Smooth muscle cell (in vitro differentiated cells): ENCODE results near the gene RNPS1. TPM values are rescaled to one million over a fixed set of nuclear protein-coding genes. Genes with fewer than 3 reads are reported as not detected.

ENCODE experiments used
- DNase-seq: peaks from one replicate; lab custom pipeline; 2025; ENCODE audit not compliant: unreplicated experiment; lab: John Stamatoyannopoulos, UW
- H2AFZ ChIP-seq: fragments of 200-600 bp; sonication (generic); 2 replicates; pipeline ENCODE4 v1.6.0; 2016; ENCODE audit warnings: antibody characterized with exemption, low read depth, mild to moderate bottlenecking
- H3F3A ChIP-seq: fragments of 200-600 bp; sonication (generic); 2 replicates; pipeline ENCODE4 v1.6.0; 2017; ENCODE audit warnings: antibody characterized with exemption, low read depth
- H3K27ac ChIP-seq: fragments of 200-600 bp; sonication (generic); 2 replicates; pipeline ENCODE4 v1.5.1; 2016; ENCODE audit warnings: low read depth, mild to moderate bottlenecking
- H3K27me3 ChIP-seq: fragments of 200-600 bp; sonication (generic); 2 replicates; pipeline ENCODE4 v1.6.1; 2016; ENCODE audit warnings: low read depth, mild to moderate bottlenecking
- H3K36me3 ChIP-seq: fragments of 200-600 bp; sonication (generic); 2 replicates; pipeline ENCODE4 v1.5.1; 2016; ENCODE audit warnings: low read depth
- H3K4me1 ChIP-seq: fragments of 200-600 bp; sonication (generic); 2 replicates; pipeline ENCODE4 v1.5.1; 2016; ENCODE audit warnings: low read depth
- H3K4me2 ChIP-seq: fragments of 200-600 bp; sonication (generic); 2 replicates; pipeline ENCODE4 v1.6.0; 2016; ENCODE audit warnings: mild to moderate bottlenecking
- H3K4me3 ChIP-seq: fragments of 200-600 bp; sonication (generic); 2 replicates; pipeline ENCODE4 v1.5.1; 2016; ENCODE audit warnings: mild to moderate bottlenecking
- H3K79me2 ChIP-seq: fragments of 200-600 bp; sonication (generic); 2 replicates; pipeline ENCODE4 v1.6.0; 2016; ENCODE audit warnings: low read depth, mild to moderate bottlenecking
- H3K9ac ChIP-seq: fragments of 200-600 bp; sonication (generic); 2 replicates; pipeline ENCODE4 v1.6.0; 2016; ENCODE audit warnings: low read depth
- H3K9me3 ChIP-seq: fragments of 200-600 bp; sonication (generic); replicated peaks from 2 replicates; pipeline ENCODE4 v1.5.1; 2016; ENCODE audit warnings: low read depth
- H4K20me1 ChIP-seq: fragments of 200-600 bp; sonication (generic); 2 replicates; pipeline ENCODE4 v1.6.0; 2016; ENCODE audit warnings: low read depth
- WGBS: methylation state at CpG from one replicate; pipeline ENCODE4 v1.1.7; 2016; ENCODE audit warnings: low lambda C conversion rate; 5-methylcytosine and 5-hydroxymethylcytosine counted together
- polyA plus RNA-seq: library from polyadenylated mRNA; unstranded; fragments of >200 nt; fragmentation: Nextera tagmentation; extraction: Ambion mirVana; gene quantifications from 2 replicates; pipeline ENCODE4 v1.2.1, GENCODE V29; 2016
- total RNA-seq: library from RNA; depleted of rRNA; stranded (reverse); fragments of >200 nt; gene quantifications from 2 replicates; pipeline ENCODE4 v1.2.3, GENCODE V29; 2014
- TF ChIP-seq, protein P1 (sequence below): fragments of 200-600 bp; sonication (generic); IDR thresholded peaks from 2 replicates; pipeline ENCODE4 v1.5.1; 2017; ENCODE audit warnings: borderline replicate concordance, mild to moderate bottlenecking, antibody characterized with exemption; ENCODE audit not compliant: insufficient read depth, poor library complexity, severe bottlenecking

RNPS1 gene
- total and polyA plus RNA-seq, 2 experiments from 2014 or later: 87.9 to 192 TPM

DNA sequence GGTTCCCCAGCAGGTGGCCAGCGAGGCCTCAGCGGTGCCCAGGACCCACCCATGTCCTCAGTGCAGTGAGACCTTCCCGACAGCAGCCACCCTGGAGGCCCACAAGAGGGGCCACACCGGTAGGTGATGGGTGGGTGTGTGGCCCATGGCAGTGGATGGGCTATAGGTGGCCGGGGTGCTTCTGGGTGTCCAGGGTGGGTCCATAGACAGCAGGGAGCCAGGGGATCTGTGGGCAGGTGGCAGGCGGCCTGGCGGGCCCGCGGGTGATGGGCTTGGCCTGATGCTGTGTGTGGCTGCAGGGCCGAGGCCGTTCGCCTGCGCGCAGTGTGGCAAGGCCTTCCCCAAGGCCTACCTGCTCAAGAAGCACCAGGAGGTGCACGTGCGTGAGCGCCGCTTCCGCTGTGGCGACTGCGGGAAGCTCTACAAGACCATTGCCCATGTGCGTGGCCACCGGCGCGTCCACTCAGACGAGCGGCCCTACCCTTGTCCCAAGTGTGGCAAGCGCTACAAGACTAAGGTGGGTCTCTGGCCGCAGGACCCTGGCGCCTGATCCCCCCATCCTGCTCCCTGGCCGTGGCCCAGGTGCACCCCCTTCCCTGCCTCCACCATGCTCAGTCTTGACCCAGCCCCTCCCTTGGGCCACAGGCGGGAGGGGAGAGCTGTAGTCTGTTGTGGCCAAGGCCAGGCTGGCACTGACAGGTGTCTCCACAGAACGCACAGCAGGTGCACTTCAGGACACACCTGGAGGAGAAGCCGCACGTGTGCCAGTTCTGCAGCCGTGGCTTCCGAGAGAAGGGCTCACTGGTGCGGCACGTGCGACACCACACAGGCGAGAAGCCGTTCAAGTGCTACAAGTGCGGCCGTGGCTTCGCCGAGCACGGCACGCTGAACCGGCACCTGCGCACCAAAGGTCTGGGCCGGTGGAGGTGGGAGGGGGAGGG, 33.8 kb downstream of the RNPS1 start:
- no peaks in the 10 kb centered on the region for H3K36me3 ChIP-seq
- H3K9ac ChIP-seq: no peak overlapping the region
- H3K27ac ChIP-seq: no peak overlapping the region
- no peak overlapping the region for H2AFZ ChIP-seq
- no peaks in the 10 kb centered on the region for H3K9me3 ChIP-seq
- peaks cover 64% of the 10 kb centered on the region for H4K20me1 ChIP-seq
- TF ChIP-seq, protein P1, sequence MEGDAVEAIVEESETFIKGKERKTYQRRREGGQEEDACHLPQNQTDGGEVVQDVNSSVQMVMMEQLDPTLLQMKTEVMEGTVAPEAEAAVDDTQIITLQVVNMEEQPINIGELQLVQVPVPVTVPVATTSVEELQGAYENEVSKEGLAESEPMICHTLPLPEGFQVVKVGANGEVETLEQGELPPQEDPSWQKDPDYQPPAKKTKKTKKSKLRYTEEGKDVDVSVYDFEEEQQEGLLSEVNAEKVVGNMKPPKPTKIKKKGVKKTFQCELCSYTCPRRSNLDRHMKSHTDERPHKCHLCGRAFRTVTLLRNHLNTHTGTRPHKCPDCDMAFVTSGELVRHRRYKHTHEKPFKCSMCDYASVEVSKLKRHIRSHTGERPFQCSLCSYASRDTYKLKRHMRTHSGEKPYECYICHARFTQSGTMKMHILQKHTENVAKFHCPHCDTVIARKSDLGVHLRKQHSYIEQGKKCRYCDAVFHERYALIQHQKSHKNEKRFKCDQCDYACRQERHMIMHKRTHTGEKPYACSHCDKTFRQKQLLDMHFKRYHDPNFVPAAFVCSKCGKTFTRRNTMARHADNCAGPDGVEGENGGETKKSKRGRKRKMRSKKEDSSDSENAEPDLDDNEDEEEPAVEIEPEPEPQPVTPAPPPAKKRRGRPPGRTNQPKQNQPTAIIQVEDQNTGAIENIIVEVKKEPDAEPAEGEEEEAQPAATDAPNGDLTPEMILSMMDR: no peak
- H3K79me2 ChIP-seq: no peaks in the 10 kb centered on the region
- H3K4me1 ChIP-seq: peaks cover 17% of the 10 kb centered on the region
- no peak overlapping the region for H3K4me3 ChIP-seq
- H3F3A ChIP-seq: no peaks in the 10 kb centered on the region
- 97% methylated on average over 50 of the region's 51 CpGs for WGBS
- H3K27me3 ChIP-seq: peaks cover 23% of the 10 kb centered on the region
- DNase-seq: no peak
- H3K4me2 ChIP-seq: no peak overlapping the region

GRCh38 chr16:2233046-2233775, 34.7 kb downstream of the RNPS1 start:
- no peak for DNase-seq
- H4K20me1 ChIP-seq: peaks cover 73% of the 10 kb centered on the region
- peaks cover 5% of the 10 kb centered on the region for H3K79me2 ChIP-seq
- H3K9me3 ChIP-seq: no peaks in the 10 kb centered on the region
- H2AFZ ChIP-seq: no peak overlapping the region
- H3K4me2 ChIP-seq: no peak overlapping the region
- H3K27ac ChIP-seq: no peak overlapping the region
- H3K4me3 ChIP-seq: no peak overlapping the region
- H3K4me1 ChIP-seq: peaks cover 17% of the 10 kb centered on the region
- no peaks in the 10 kb centered on the region for H3K36me3 ChIP-seq
- peaks cover 22% of the 10 kb centered on the region for H3K27me3 ChIP-seq
- no peak overlapping the region for H3K9ac ChIP-seq
- no peaks in the 10 kb centered on the region for H3F3A ChIP-seq
- 95% methylated on average over 24 of the region's 28 CpGs for WGBS
- TF ChIP-seq, protein P1: no peak

- Histone ChIP-seq H3K79me2 (peaks cover 14% of the 10 kb centered on the region), H3K4me1 (peaks cover 12% of the 10 kb centered on the region), H3K27me3 (peaks cover 14% of the 10 kb centered on the region), H3K27ac (no peak overlapping the region), H3K4me2 (no peak overlapping the region), H4K20me1 (peaks cover 76% of the 10 kb centered on the region), H3K9me3 (no peaks in the 10 kb centered on the region), H3K9ac (no peak overlapping the region), H3K4me3 (no peak overlapping the region), H2AFZ (no peak overlapping the region), H3K36me3 (no peaks in the 10 kb centered on the region), H3F3A (no peaks in the 10 kb centered on the region)
- TF ChIP-seq, protein P1: no peak
- no peak for DNase-seq
- WGBS: 95% methylated on average over 39 of the region's 41 CpGs
These were observed 35.6 kb downstream of the RNPS1 start for GRCh38 chr16:2232094-2232990.
